NT2/D1 (cell line): ENCODE measurements around the gene VAV3.

Experiments used
- YY1 ChIP-seq: IDR thresholded peaks from 2 replicates; pipeline ENCODE4 v1.6.1; 2011; ENCODE audit not compliant: insufficient read length, insufficient read depth
- ZNF274 ChIP-seq: IDR thresholded peaks from 2 replicates; pipeline ENCODE4 v1.6.1; 2011; ENCODE audit warnings: mild to moderate bottlenecking, low read depth, low read length

- TF ChIP-seq YY1: no peak
- TF ChIP-seq ZNF274: no peak
Measured at GRCh38 chr1:107946794-107947193, 18.2 kb downstream of the VAV3 start.
